Nucleus accumbens (tissue), 56 donors: ENCODE measurements around the gene CNTNAP2.

Experiments used
- DNase-seq, 56 donors: peaks; one replicate each; lab custom pipeline; 2025; lab: John Stamatoyannopoulos, UW

CNTNAP2 gene

GRCh38 chr7:146656988-146657387 lies 540.4 kb downstream of the CNTNAP2 start:
- no peak for DNase-seq

GRCh38 chr7:146658604-146659003 lies 542.0 kb downstream of the CNTNAP2 start:
- DNase-seq, result no peak

GRCh38 chr7:146659732-146660131 lies 543.1 kb downstream of the CNTNAP2 start:
- DNase-seq, result no peak

DNA sequence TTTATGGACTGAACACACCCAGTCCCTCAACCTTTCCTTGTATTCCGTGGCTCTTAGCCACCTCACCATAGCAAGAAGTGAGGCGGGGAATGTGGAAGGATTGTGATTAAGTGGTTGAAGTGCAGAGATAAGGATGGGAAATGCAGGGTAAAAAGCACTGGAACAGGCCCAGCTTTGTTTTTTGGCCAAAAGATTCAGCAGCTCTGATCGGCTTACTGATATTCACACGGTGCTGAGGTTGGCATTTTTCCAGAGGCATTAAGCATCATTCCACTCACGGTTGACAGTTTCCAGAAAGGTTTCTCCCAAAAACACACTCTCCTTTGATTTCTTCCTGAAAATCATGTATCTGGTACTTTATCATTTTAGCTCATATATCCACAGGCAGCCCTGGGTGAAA lies 544.2 kb downstream of the CNTNAP2 start:
- DNase-seq, result no peak

DNA sequence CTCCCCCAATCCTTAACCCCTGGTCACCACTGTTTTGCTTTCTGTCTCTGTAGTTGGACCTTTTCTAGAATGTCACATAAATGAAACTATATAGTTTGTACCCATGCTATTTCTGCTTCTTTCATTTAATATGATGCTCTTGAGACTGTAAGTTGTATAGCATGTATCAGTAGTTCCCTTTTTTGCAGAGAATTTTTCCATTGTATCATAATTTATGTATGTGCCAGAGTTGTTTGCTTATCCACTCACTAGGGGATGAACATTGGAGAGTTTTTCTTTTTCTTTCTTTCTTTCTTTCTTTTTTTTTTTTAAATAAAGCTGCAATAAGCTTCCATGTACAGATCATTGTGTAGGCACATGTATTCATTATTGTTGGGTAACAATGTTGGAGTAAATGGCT lies 544.8 kb downstream of the CNTNAP2 start:
- no peak for DNase-seq

GRCh38 chr7:146661929-146662328 lies 545.3 kb downstream of the CNTNAP2 start:
- no peak for DNase-seq

GRCh38 chr7:146665023-146665422 lies 548.4 kb downstream of the CNTNAP2 start:
- no peak for DNase-seq

DNA sequence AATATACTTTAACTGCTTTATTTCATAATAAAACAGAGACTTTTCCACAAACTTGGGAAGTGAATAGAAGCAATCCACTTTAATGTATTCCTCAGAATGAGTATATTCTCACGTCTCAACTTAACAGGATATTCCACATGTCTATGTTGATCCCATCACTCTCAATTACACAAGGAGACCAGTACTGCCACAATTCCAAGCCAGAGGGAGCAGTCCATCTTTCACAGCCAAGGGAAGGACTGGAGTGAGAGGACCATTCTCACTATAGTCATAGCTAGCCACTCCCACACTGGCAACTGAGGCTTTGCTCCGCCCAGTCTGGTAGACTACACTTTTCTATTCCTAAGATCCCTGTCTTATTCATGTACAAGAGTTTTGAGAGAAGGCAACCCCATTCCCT lies 553.9 kb downstream of the CNTNAP2 start:
- DNase-seq, result no peak

DNA sequence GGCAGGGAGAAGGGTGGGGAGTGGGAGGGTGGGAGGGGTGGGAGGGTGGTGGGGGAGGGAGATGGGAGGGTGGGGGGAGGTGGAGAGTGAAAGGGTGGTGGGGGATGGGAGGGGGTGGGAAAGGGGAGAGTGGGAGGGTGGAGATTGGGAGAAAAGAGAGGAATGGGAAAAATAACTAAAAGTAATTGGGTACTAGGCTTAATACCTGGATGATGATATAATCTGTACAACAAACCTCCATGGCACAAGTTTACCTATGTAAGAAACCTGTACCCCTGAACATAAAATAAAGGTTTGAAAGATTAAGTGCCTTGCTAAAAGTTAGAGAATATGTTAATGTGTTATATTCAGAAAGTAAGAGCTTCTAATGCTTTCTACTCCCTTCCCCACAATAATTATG lies 564.9 kb downstream of the CNTNAP2 start:
- no peak for DNase-seq

GRCh38 chr7:146683439-146683838 lies 566.8 kb downstream of the CNTNAP2 start:
- DNase-seq, result no peak

DNA sequence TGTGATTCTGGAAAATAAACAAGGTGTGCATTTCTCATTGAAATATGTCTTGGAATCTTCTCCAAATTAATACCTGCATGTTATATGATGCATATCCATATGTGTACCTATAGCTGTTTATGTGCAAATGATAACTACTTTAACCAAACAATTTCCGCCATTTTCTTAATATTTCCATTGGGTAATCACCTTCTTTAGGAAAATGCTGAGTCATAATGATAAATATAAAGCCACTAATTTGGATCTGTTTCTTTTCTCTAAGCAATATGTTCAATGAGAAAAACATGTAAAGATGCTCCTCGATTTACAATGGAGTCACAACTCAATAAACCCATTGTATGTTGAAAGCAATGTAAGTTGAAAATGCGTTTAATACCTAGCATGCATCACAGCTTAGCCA lies 574.4 kb downstream of the CNTNAP2 start:
- no peak for DNase-seq

DNA sequence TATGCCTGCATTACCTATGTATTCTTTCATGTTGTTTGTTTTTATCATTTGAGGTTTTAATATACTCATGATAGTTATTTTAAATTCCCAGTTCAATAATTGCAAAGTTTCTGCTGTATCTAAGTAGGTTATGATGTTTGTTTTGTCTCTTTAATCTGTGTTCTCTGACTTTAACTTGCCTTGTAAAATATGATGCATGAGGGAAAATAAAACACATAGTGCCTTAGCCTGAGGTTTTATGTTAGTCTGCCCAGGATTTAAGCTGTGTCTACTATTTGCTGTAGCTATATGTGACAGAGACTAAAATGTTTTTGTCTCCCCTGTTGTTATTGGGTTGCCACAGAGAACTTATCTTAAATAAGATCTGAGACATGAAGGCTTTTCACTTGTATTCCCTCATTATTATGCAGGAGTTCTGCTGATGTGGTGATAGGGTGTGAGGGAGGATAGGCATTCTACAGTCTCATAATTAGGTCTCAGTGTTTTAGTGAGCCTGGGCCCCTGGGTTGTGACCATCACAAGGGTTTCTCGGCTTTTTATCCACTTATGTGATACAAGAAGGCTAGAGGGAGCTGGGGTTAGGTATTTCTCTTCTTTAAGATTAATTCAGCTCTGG lies 582.5 kb downstream of the CNTNAP2 start:
- no peak for DNase-seq

DNA sequence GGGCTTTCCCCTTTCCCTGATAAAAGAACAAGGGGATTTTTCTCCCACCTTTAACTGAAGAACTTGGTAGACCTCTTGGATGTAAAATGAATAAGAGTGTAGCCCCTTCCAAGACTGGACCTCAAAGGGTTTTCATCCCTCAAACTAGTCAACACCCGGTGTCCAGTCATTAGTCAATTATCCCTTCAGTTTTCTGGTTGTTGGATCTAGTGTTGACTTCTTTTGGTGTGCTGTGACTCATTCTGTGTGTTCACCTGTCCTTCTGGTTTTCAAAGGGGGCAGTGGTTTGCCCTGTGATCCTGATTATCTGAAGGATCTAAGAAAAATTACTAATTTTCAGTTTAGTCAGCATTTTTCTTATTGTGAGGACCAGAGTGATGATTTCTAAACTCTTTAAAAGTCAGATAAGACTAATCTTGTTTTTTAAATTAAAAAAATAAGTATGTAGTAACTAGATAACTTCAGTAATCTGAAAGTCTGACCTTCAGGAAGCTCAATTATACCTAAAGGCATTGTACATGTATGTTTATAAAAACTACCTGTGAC lies 583.5 kb downstream of the CNTNAP2 start:
- DNase-seq, result no peak

DNA sequence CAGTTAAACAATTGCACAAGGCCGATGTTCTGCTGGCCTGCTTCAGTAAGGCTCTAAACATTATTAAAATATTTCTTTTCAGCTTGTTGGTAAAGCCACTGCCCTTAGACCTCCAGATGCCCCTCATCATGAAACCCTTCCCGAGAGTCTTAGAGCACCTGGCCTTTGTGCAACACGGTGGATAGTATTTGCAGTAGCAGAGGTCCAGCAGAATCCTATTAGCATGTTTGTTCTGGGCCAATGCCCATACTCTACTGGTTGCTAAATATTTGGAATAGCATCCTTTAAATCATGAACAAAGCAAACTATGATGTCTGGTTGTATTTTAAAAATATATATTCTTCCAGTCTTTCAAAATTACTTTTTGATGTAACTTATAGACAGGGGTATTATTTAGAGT lies 584.6 kb downstream of the CNTNAP2 start:
- DNase-seq, result no peak

GRCh38 chr7:146702898-146703297 lies 586.3 kb downstream of the CNTNAP2 start:
- no peak for DNase-seq

DNA sequence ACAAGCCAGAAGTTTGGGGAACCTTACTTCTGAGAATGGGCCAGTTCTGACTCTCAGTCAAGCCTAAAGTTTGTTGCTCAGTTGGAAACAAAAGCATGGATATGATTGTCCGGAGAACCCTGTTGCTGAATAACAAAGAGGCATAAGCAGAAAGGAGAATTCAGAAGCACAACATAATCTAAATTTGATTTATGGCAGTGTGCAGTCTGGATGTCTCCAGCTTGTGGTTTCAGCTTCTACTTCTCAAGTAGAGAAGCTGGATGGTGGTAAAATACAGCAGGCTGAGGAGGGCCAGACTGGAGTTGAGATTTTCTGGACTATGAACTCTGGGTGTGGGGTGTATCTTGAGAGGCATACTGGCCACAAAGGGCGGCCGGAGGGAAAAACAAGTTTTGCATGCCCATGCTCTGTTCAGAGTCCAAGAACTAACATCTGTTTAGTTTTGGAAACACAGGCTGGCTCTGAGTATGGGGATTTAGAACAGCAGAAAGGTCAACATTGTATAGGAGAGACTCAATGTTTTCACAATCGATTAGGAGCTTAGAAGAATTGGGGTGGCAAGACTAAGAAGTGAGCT lies 592.9 kb downstream of the CNTNAP2 start:
- DNase-seq, result no peak

- no peak for DNase-seq
Measured at GRCh38 chr7:146713205-146713604, 596.6 kb downstream of the CNTNAP2 start.

- DNase-seq, result no peak
Measured at GRCh38 chr7:146713934-146714333, 597.3 kb downstream of the CNTNAP2 start.

DNA sequence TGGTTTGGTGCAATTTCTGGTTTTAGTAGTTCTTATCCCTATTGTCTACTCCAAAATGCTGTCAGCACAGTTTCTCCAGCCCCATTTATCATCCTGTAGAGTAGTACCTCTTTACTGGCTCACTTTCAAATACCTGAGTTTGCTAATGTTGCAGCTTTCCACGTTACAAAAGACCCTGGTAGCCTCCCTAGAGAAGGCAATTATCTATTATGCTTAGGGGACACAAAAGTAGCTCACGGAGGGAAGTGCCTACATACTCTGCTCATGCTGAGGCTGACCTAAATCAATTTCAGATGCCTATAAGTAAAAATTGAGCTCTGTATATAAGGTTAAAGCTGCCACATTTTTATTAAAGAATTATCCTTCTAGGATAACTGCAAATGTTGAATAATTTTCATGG lies 603.6 kb downstream of the CNTNAP2 start:
- DNase-seq, result no peak

- DNase-seq, result no peak
Measured at GRCh38 chr7:146722986-146723385, 606.4 kb downstream of the CNTNAP2 start.

- DNase-seq, result no peak
Measured at GRCh38 chr7:146725520-146725919, 608.9 kb downstream of the CNTNAP2 start.

DNA sequence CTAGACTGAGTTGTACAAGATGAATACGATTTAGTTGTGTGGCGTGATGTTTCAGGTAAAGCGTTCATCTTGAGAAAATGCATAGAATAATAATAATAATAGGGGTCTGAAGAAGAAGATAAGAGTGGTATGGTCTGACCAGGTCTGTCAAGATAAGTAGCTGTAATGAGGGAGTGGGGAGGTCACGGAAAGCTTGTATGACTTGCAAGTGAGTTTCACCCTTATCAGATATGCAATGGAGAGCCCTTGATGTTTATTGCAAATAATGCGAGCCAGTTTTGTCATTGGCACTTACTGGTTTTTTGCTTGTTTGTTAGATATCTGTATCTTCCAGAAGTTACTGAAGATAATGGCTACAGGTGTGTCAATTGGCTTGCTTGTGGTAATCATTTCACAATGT lies 611.5 kb downstream of the CNTNAP2 start:
- DNase-seq, result no peak

DNA sequence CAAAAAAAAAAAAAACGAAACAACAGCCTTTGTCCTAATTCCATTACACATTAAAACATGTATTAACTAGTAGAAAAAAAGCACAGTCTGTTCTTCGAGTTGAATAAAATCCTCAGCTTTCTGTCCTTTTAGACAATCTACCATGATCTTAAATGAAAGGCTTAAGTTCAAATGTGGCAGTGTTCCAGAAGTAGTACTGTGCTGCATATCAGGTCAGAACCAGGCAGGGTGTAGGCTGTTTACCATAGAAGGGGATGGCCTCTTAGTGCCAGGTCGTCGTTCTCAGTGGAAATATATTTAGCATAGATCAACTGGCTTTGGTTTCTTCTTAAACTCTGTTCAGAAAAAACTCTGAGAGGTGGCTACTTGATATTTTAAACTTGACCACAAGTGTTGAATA lies 612.0 kb downstream of the CNTNAP2 start:
- DNase-seq, result no peak
